ENCODE measurements around the gene RAD51B.
A peak's percentile ranks its signal among the peaks of the same experiment; 100 is the strongest.

Gene RAD51B

DNA sequence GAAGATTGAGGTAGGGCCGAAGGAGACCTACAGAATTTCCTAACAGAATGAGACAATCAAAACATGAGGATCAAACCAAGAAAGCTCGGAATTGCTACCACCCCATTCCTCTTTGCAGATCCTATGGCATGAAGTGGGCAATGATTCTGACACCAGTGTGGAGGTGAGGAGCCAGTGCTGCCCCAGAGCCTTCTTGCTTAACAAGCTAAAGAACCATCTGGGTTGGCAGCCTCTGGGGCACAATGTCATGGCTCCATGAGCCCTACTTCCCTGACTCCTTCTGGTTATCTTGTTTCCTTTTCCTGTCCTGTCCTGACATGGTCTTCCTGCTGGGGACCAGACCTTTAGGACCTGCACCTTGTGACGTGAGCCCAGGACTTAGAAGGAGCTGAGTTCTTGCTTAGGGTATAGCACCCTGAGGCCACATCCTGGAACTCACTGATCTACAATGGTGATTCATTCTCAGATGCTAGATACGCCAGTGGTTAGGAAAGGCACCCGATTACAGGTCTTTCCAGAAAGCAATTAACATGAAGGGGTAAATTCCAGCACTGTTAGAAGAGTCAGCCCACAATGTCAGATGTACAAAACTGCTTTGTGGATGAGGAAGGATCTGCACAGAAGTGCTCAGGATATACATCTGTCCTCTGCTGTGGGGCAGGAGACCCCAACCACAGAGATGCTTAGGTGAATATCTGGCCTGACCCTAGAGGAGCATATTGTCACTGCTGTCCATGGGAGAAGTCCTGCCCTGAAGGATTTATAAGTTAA is 649.0 kb downstream of the RAD51B start:
- DNase-seq (ENCODE audit: low spot score): no peak

DNA sequence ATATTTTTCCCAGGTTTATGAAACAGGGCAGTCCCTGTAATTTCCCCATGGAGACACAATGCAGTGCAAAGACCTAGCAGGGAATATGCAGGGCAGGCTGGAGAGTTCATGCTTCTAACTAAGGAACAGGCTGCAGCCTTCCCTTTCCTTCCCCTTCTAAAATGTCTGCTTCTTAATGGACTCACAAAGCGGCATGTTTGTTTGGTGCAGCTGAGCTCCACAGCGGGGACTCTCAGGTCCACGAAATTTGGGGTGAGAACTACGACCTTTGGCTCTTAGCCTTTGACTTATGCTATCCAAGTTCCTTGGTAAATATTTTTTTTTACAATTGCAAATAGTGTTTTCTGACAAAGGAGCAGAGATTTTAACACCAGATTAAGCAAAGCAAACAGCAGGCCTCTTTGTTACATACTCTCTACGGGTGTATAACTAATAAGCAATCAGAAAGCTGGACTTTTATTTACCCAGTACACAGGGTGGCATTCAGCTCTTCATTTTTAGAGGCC is 649.7 kb downstream of the RAD51B start:
- no peak for DNase-seq (ENCODE audit: low spot score)

DNA sequence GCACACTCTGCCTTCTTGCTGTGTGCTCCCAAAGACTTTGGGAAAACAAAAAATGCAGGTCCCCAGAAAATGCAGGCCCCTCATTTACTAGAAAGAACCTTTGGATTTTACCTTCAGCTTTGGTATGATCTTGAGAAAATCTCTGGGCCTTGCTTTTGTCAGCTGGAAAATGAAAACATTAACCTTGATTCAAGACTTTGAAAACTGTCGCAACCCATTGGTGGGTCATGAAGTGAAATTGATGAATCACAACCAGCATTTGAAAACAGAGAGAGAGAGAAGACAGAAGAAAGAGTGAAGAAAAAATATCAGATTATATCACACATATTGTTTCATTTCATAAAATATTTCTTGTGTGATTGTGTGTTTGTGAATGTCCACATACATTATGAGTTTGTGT is 650.8 kb downstream of the RAD51B start:
- no peak for DNase-seq (ENCODE audit: low spot score)

DNA sequence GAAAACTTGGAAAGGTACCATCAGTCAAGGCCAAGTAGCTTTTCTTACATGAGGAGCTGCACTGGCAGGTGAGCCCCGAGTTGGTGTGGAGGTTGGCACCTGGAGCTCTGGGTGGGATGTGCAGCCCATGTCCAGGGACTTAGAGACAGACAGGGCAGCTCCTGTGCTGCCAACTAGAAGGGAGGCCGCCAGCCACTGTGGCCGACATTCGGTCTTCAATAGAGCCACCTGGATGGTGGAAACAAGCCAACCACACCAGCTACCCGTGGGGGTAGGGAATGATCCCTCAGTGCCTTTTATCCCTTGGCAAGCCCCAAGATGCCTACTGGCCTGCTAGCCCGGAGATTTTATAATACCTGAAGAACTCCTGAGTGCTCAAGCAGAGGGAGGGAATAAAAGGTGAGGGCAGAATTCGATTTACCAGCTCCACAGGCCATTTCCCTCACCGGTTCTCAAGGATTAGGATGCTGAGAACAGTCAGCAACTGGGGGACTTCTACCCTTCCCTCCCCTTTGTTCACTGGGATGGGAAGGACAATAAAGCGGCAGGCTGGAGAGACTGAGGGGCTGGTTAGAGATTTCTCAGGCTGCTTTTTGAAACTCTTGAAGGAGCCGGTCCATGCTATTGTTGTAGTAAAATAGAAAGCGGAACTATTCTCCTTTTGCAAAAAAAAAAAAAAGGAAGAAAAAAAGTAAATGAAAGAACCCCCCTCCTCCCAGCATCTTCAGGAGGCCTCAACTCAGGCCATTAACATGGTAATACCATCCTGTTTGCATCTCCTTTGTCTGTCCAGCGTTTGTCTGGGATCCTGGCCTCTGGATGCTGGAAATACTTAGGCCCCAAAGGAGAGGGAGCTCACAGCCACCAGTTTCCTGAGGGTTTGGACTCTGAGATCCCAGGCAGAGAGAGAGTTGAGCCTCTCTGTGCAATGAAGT is 651.7 kb downstream of the RAD51B start:
- no peak for DNase-seq (ENCODE audit: low spot score)

DNA sequence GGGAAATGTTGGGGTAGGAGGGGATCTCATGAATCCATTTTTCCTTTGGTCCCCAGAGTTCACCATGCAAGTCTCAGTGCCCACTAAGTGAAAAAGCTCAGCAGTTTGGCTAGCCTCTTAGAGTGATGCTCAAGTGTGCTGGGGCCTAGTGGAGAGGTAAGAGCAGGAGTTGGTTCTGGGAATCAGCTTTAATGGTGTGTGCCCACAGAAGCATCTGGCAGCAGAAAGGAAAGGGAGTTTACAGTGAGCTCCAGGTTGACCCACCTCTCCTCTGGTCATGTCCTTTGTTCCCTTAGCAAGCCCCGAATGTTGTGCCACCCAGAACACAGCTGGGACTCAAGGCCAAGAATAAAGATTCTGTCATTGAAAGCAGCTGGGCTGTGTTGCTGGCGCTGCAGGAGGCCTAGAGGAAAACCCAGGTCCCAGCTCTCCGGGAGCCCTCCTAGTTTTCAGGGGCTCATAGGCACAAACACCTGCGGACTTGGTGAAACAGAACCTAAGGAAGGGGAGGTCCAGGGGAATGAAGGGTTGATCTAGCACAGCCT is 652.5 kb downstream of the RAD51B start:
- no peak for DNase-seq (ENCODE audit: low spot score)

DNA sequence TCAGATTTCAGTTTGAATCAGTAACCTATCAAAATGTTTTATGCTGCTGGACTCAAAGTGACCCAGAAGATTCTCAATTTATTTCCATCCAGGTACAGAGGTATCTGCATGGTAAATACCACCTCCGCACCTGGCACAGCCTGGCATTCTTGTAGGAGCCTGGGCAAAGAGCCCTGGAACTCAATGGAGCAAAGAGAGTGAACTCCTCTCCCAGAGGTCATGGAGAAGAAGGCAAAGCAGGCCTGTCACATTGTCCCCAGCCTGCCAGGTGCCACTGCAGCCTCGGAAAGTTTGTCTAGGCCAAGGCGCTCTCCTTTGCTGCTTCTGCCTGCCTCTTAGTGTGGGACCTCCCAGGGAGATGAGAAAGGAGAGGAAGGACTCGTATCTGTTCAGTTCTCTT is 653.5 kb downstream of the RAD51B start:
- no peak for DNase-seq (ENCODE audit: low spot score)

DNA sequence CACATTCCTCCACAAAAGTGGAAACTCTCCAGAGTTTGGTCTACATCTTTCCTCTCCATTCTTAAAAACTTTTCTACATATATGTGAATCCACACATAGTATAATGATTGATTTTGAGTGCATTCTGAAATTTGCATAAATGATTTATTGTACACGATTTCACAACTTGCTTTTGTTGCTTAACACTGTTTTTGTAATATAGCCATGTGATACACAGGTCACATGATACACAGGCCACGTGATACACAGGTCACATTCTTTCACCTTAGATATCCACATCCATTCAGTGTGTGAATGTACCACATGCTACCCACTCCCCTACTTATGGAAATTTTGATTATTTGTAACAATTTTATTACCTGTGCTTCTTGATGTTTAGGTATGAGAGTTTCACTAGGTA is 654.2 kb downstream of the RAD51B start:
- DNase-seq (ENCODE audit: low spot score): no peak

DNA sequence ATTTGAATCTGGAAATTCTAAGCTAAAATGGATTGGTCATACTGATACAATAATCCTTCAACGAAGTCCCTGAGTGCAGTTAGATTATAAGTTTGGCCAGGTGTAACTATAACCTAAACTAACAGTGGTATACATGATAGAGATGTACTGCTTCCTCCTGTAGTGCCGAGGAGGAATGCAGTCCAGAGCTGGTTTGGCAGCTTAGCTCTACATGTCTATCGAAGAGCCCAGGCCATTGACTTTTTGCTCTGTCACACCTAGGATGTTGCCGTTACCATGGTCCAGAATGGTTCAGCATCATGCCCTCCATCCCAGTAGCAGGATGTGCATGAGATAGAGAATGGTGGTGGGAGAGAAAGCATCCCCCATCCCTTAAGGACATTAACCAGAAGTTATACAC is 655.2 kb downstream of the RAD51B start:
- no peak for DNase-seq (ENCODE audit: low spot score)

DNA sequence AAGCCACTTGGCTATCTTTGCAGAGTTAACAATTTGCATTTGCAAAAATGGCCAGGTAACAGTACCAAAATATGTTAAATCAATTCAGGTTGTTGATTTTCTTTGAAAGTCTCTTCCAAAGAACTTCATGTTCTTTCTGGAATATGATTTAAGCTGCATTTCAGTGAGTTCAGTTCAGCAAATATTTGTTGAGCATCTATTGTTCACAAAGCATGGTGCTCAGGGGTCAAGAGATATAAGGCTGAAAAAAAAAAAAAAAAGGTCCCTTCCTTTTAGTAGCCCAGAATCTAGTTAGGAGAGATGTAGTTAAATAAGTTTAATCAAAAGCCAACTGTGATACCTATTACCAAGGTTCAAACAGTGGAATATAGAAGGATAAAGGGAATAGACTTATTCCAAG is 656.2 kb downstream of the RAD51B start:
- no peak for DNase-seq (ENCODE audit: low spot score)

DNA sequence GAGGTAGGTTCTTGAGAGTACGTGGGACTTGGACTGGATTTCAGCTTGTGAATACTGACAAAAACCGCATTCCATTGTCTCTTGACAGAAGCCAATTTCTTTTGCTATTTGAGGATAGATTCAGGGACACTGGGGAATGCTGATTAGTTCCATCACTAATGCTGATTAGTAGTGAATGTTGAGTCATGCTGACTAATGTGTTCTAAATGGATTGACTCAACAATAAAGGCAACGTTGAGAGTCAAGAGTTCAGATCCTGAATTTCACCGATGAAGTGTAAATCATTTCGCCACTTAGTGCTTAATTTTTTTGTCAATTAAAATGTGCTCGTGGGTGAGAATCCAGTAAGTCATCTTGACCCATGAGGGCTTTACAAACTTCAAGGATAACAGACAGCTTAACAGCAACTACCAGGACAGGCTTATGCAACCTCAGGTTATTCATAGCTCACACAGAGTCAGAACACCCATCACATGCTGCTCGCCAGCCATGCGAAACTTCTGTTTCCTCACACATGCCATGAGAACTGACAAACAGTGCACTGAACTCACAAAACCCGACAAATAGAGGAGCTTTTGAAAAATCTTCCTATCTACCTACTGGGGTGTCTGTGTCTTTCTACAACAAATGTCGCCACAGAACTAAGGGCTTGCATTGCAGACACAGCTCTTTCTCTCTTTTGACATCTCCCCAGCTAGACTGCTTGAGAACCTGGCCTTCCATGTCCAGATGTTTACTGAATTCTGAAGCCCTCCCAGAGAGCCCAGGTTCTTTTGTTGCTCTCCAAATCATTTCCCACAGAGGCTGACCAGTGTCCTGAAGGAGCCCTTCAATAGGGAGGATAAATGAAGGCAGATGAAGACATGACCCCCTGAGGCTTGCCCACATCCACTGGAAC is 656.9 kb downstream of the RAD51B start:
- DNase-seq (ENCODE audit: low spot score): no peak

DNA sequence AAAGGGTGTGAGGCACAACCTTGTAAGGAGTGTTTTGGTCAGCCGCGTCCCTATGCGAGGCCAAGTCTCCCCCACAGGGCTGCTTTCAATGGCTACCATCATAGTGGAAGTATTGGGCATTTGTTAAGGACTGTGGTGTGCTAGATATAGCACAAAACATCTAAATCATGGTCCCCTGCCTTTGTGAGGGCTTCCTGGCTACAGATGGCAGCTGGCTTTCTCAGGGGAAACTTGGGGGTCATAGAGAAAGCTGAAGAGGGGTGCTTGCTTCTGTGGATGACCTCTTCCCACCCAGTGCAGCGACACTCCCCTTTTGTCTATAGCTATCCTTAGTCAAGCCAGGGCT is 657.5 kb downstream of the RAD51B start:
- DNase-seq (ENCODE audit: low spot score): no peak

DNA sequence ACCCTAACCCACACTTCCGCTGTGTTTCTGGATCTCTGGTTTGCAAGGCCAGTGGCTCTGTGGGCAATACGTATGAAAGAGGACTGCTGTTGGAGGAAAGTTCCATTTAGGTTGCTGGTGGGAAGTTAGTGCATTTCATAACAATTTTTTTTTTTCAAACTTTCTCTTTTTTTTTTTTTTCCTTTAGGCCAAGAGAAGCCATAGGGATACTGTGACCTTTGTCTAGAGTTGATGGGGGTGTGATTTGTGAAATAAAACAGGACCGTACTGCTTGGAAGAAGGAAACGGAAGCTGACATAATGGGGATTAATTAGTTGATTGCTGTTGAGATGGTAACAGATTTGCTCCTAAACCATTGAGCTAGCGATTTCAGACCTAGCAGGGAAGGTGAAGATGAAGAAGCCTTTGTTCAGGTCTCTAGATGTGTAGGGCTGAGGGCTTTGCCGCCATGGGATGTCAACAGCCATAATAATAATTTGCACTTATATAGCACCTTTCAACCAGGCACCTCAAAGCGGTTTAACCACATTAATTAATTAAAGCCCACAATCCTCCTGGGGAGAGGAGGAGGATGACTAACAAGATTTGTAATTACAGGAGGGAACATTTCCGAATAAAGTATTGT is 658.0 kb downstream of the RAD51B start:
- no peak for DNase-seq (ENCODE audit: low spot score)

DNA sequence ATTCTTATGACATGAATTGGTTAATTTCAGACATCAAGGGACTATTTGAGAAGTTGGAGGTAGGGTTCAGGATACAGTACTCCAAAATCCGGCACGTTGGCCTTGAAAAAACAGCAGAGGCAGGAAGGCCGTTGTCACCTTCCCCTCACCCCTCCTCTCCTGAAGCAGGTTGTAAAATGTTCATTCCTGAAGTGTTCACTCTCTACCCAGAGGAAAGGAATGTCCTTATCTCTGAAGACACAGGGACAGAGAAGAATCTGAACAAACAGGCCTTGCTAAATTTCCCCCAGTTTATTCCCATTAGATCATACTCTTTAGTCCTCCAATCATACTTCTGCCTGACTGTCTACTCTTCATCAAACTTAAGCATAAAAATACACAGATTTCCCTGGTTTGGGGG is 659.7 kb downstream of the RAD51B start:
- no peak for DNase-seq (ENCODE audit: low spot score)

DNA sequence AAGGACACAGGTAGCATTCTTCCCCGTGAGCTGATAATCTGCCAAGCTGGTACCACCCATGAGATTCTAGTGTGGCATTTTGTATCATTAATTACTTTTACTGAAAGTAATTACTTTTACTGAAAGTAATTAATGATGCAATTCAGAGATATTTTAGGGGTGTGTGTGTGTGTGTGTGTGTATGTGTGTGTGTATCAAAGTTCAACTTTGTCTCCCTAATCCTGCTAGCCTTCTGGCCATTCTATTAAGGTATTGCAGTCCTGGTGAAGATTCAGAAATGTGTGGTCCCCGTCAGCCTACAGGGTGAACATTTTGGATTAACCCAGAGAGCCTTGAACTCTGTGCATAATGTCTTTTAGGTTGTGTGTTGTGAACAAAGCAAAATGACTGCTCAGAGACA is 662.4 kb downstream of the RAD51B start:
- no peak for DNase-seq (ENCODE audit: low spot score)

DNA sequence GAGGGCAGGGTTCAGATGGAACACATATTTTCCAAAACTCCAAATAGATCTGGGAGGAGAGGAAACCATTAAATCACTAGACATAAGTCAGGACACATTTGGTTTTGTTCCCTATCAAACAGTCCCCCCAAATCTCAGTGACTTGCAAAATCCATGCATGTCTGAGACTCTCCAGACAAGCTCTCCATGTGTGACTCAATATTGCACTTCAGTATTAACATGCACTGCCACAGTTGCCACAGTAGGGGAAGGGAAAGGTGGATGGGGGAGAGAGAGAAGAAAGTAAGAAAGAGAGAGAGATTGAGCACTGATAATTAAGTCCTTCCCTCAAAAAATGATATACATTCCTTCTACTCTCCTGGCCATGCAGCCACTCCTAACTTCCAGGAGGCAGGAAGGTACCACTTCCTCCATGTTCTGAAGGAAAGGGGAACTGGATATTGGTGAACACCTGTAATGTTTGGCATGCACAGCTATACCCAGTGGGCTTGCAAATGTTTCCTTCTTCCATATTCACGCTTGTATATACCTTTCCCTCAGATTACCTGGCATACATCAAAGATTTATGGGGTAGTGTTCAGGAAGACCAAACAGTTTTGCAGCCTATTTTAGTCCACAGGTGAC is 663.3 kb downstream of the RAD51B start:
- no peak for DNase-seq (ENCODE audit: low spot score)

DNA sequence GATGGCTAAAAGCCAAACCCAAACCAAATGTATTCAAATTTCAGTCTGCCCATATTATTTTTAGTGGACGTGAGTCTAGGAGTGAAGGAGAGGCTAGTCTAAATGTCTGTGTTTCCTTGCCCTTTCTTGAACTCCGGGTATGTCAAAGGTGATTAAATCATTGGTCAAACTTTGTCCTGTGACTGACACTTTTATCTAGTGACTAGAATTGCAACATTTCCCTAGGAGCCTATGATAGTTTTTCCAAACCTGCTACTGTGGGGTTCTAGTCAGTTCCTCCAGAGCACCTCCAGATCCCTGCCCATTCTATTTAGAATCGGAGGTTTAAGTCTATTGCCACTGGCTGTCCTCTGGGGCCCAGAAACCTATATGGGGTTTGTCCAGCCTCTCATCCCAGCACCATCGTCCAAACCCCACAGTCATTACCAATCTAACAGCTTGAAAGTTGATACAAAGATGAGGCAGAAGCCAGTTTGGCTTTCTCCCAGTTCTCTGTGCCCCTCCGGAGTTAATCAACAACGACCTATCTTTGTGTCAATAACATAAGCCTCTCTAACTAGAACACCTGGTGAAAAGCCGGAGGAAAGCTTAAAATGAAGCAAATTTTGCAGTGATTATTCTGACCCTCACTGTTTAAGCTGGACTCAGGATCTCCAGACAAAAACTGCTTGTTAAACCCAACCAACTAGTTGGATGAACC is 666.6 kb downstream of the RAD51B start:
- DNase-seq (ENCODE audit: low spot score): no peak

DNA sequence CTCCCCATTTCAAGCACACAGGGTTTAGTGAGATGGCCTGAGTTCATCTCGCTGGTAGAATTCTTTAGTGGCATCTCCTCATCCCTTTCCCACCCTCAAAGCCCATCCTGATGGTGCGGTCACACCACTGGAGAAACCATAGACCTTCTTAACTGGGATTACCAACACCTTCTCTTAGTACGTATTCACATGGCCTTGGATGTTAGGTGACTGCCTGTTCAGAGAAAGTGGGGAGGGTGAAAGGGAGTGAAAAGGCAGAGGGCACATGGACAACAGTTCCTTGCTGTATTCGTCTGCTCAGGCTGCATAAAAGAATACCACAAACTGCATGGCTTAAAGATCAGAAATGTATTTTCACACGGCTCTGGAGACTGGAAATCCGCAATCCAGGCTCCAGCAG is 667.2 kb downstream of the RAD51B start:
- DNase-seq (ENCODE audit: low spot score): no peak

DNA sequence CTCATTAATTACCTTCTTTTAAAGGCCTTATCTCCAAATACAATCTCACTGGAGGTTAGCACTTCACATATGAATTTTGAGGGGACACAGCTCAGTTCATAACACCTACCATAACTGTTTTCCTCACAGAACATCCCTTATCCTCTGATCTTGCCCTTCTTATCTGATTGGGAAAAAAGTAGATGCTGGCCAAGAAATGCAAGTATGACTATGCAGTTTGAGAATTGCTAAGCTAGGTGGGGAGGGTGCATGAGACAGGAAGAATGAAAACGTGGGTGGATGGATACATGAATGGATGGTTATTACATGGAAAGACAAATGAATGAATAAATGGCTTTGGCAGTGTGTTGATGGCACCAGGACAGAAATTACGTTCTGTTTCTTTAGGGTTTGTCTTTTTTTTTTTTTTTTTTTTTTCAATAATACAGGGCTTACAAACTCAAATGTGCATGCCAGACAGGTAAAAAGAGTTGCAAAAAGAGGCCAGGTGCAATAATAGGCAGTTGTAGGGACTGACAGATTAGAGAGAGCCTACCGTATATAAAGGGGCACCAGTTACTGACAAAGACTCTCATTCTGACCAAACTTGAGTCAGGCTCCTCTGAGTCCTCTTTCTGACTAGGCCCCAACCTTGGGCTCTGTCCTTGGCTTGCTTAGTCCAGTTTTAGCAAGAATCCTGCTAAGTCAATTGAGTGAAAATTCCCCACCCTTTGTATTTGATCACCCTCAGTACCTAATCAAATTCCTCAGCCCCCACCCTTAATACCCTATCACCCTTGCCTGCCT is 668.4 kb downstream of the RAD51B start:
- peak; percentile 78 for DNase-seq (ENCODE audit: low spot score)

DNA sequence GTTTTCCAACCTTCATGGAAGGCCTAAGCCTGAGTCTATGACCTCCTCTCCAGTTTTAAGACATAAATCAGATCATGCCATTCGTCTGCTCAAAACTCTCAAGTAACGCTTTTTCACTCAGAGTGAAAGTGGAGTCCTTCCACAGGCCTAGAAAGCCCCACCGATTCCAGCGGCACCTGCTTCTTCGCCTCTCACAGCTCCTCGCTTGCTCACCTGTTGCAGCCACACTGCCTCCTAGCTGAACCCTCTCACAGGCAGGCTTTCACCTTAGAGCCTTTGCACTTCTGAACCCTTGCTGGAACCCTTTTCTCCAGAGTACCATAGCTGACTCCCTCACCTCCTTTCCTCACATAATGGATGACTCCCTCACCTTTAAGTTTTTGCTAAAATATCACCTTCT is 672.2 kb downstream of the RAD51B start:
- DNase-seq (ENCODE audit: low spot score): no peak

Data from COLO829 (cell line).